ENCODE measurements around the gene SMARCA5.

- no peak for TF ChIP-seq POLR2A (IDR thresholded peaks at IDR 0.05; ENCODE audit: low read depth, low read length)
- TF ChIP-seq, protein P1, sequence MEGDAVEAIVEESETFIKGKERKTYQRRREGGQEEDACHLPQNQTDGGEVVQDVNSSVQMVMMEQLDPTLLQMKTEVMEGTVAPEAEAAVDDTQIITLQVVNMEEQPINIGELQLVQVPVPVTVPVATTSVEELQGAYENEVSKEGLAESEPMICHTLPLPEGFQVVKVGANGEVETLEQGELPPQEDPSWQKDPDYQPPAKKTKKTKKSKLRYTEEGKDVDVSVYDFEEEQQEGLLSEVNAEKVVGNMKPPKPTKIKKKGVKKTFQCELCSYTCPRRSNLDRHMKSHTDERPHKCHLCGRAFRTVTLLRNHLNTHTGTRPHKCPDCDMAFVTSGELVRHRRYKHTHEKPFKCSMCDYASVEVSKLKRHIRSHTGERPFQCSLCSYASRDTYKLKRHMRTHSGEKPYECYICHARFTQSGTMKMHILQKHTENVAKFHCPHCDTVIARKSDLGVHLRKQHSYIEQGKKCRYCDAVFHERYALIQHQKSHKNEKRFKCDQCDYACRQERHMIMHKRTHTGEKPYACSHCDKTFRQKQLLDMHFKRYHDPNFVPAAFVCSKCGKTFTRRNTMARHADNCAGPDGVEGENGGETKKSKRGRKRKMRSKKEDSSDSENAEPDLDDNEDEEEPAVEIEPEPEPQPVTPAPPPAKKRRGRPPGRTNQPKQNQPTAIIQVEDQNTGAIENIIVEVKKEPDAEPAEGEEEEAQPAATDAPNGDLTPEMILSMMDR (IDR thresholded peaks at IDR 0.05; ENCODE audit: extremely low read depth in 1 of 2, insufficient read depth in 1 of 2, low read depth in 1 of 2, low read length in 2 of 2) = no peak
- no peak for TF ChIP-seq EZH2 (IDR thresholded peaks at IDR 0.05; ENCODE audit: borderline replicate concordance, low read depth, low read length, severe bottlenecking)
- TF ChIP-seq GATA2 (IDR thresholded peaks at IDR 0.05; ENCODE audit: insufficient read depth, insufficient read length, low read depth, low read length) = no peak
- TF ChIP-seq MAX (IDR thresholded peaks at IDR 0.05; ENCODE audit: insufficient read depth, insufficient read length) = no peak
- TF ChIP-seq POLR2AphosphoS5 (IDR thresholded peaks at IDR 0.05; ENCODE audit: insufficient read depth, low read depth, low read length) = no peak
- no peak for TF ChIP-seq FOS (IDR thresholded peaks at IDR 0.05; ENCODE audit: borderline replicate concordance, insufficient read depth, low read length)
Observed at GRCh38 chr4:143597276-143597675, 83.8 kb downstream of the SMARCA5 start.

Data from endothelial cell of umbilical vein (primary cell).